GM21367 (cell line): ENCODE measurements around the gene COA4.

Experiments used
- ATAC-seq: cut with Tn5 transposase; IDR thresholded peaks from one replicate; pipeline ENCODE4 v1.9.1; 2021; ENCODE audit not compliant: unreplicated experiment

The COA4 gene

GRCh38 chr11:73866095-73866579 is 10.5 kb downstream of the COA4 start:
- no peak for ATAC-seq

DNA sequence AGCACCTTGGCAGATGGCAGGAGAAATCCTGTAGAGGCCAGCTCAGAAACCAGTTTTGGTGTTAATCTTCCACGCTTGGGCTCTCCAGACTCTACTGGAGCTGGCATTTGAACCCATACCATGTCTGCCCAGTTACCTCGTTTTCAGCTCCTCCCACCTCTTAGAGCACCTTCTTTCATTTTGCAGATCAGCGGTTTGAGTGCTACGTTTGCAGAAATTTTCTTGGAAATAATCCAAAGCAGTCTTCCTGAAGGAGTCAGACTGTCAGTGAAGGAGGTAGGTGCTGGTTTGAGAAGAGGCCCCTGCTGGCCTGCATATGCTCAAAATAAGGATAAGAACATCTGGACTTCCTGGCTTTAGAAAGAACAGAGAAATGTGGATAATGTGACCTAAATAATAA is 13.7 kb downstream of the COA4 start:
- ATAC-seq, result no peak

DNA sequence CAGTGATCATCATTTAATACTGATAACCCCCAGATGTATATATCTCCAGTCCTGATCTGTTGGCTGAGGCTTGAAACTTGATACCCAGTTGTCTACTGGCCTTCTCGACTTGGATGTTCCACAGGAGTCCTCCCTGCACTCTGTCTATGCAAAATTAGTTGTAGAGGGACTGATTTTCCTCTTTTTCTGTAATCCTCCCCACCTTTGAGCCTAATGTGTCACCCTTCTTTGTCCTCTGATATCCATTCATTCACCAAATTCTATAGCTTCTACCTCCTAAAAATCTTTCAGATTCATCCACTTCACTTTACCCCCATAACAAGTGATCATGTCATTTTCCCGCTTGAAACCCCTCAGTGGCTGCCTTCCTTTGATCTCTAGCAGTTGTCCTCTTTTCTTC is 16.4 kb downstream of the COA4 start:
- ATAC-seq, result no peak

- no peak for ATAC-seq
These were observed 17.0 kb downstream of the COA4 start for GRCh38 chr11:73859671-73860070.

DNA sequence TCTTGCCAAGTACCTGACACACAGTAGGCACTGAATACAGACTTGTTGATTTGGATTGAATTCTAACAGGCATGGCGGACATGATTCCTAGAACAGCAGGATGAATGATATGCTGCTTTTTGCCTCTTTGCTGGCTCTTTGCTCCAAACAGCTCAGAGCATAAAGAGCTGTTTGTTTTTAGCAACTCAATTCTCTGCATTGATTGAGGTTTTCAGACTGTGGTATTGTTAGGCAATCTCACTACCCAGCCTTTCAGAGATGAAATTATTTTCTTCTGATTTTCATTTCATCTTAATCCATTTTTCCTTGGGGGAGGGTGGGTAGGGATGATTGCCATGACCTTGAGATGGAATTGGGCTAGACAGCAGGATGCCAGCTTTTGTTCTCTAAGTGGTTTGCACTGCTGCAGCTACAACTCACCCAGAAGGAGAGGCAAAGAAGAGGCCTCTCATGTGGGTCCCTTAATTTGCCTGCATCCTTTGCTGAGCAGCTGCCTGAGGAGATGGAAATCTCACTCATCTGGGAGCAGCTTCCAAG is 20.5 kb downstream of the COA4 start:
- ATAC-seq, result no peak

DNA sequence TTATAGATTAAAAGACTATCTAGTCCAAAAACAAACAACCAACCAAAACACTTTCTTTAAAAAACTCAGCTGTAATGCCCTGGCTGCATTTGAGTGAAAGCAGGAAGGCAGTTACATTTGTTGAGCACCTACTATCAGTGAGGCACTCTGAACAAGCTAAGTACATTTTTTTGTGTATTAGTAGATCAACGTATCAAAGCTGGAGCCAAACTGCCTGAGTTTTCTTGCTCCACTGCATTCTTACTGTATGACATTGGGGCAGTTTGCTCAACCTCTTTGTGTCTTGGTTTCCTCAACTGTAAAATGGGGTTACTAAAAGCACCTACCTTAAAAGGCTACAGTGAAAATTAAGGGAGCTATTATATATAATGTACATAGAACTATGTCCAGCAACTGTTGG is 22.0 kb downstream of the COA4 start:
- ATAC-seq, result no peak

GRCh38 chr11:73852049-73852448 is 24.6 kb downstream of the COA4 start:
- ATAC-seq, result no peak

DNA sequence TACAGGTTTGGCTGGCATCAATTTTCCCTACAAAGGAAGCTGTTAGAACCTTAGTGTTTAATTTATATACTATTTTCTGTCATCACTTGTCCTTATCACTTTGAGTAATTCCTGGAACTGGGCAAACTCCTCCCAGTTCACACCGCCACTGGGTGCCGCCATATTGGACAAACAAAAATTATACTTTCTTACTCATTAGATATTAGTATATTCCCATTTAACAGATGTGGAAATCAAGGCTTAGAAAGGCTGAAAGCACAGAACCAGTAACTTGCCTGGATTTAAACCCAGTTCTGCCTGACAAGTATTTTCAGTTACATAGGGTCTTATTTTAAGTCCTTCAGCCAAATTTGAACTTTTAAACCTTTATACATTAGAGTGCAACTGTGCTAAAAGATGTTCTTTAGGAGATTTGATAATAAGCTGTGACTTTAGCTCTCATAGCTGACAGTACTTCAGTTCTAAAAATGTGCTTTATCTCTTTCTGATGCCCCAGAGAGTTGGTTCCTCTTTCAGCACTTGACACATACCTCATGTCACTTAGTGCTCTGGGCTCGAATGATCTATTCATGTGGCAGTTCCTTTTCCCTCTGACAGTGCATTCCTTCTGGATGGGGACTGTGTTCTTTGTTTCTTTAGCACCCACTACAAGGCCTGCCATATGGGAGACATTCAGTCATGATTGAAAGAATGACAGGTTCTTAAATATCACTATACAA is 25.4 kb downstream of the COA4 start:
- ATAC-seq, result no peak

DNA sequence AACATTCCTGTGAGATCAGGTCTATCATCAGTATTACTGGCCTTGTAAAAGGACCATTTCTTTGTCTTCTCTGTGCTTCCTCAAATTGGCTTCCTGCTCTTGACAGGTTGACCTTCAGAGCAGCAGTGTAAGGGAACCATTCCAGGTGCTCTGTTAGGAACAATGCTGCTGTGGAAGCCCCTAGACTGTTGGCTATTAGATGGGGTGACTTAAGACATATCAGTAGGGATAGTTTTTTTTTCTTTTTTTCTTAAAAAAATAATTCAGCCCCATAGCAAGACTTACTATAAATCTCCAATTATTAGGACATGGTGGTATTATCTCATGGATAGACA is 37.6 kb downstream of the COA4 start:
- no peak for ATAC-seq

DNA sequence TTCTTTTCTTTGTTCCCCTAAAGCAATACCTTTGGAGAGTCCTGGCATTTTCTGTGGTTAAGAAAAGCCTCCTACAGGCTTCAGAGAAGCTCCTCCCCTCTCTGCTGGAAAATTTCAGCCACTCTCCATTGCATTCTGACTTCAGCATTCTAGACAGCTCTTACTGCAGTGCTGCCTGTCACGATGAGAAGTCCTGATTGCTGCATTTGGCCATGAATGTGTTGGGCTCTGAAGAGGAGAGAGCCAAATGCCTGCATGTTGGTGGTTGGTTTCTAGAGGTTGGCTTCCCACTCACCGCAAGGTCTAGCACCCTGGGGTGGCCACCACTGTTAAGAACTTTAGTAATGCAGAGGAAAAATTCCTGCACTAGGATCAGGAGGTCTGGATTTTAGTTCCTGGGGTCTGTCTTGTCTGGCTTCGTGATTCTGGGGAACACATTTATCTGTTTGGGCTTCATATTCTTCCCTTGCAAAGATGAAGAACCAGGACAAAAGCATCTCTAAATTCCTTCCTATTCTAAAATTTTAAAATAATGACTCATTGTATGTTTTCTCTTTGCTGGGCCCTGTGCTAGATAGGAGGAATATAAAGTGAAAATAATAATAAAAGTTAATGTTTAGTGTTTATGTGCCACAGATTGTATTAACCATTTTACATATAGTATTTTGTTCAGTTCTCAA is 38.1 kb downstream of the COA4 start:
- ATAC-seq, result no peak

GRCh38 chr11:73833067-73833466 is 43.6 kb downstream of the COA4 start:
- ATAC-seq, result no peak

GRCh38 chr11:73830261-73830660 is 46.4 kb downstream of the COA4 start:
- no peak for ATAC-seq
